ENCODE data around the gene CLIP2. TPM values are rescaled to one million over a fixed set of nuclear protein-coding genes. Genes with fewer than 3 reads are reported as not detected.
A peak's percentile ranks its signal among the peaks of the same experiment; 100 is the strongest.

CLIP2 gene
- total and polyA plus RNA-seq, 12 donors = 4.5 to 11.3 (median 6.6) TPM

GRCh38 chr7:74267756-74268565 is 21.2 kb upstream of the CLIP2 start:
- Histone ChIP-seq H3K36me3 (no peaks in the 10 kb centered on the region), H3K27me3 (no peaks in the 10 kb centered on the region), H3K4me1 (peaks cover 3 to 34% (median 25%) of the 10 kb centered on the region in 9 donors), H3K4me3 (no peak overlapping the region), H3K9me3 (no peaks in the 10 kb centered on the region), H3K27ac (no peak overlapping the region)
- TF ChIP-seq CTCF (IDR thresholded peaks at IDR 0.05) = no peak
- ATAC-seq (no peak), DNase-seq (no peak)
- WGBS, 2 donors = 66 to 72% methylated on average over 13 of the region's 13 CpGs
- intact Hi-C loops (cut with DNase I) = loop anchor here in 1 of 10 donors (10.0 kb wide), 1 partner anchor 203 kb away; no protein-coding TSS in a partner anchor

DNA sequence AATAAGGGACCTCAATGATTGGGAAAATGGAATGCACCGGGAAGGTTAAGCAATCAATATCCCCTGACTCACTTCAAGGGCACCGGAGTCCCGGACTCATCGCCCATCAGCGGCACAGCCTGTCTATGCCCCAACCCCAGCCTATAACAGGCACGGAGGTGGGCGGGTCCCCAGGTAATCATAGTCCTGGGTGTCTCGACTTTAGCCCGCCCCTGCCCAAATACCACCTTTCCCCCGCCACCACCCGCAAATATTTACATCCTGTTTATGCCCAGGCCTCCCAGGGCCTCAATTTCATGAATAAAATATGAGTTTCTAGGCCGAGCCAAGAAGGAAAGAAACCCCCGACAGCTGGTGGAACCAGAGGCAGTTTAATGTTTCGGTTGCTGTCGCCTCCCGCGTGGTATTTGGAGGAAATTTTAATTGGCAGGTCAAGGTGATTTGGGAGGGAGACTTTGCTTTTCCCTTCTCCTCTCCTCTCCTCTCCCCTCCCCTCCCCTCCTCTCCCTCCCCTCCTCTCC is 19.4 kb upstream of the CLIP2 start:
- DNase-seq (peak in 1 of 2 donors; percentile 76), ATAC-seq (peak in 5 of 8 donors; percentile 18 to 52 (median 38))
- 1% methylated on average over 17 of the region's 17 CpGs for WGBS, 2 donors
- peak in 1 of 9 donors; percentile 14 for TF ChIP-seq CTCF (IDR thresholded peaks at IDR 0.05)
- Histone ChIP-seq H3K27ac (peak overlapping the region in 4 of 10 donors; percentile 23 to 62 (median 44)), H3K4me1 (peaks cover 3 to 41% (median 27%) of the 10 kb centered on the region in 9 donors), H3K36me3 (no peaks in the 10 kb centered on the region), H3K27me3 (no peaks in the 10 kb centered on the region), H3K4me3 (peak overlapping the region; percentile 45 to 67 (median 60)), H3K9me3 (no peaks in the 10 kb centered on the region)
- intact Hi-C loops (cut with DNase I) = loop anchor here in 1 of 10 donors (10.0 kb wide), 1 partner anchor 205 kb away; no protein-coding TSS in a partner anchor

- DNase-seq (no peak), ATAC-seq (peak in 2 of 8 donors; percentile 4 to 5)
- peak overlapping the region in 9 of 10 donors; percentile 50 to 91 (median 80) for H3K27ac ChIP-seq
- TF ChIP-seq CTCF (IDR thresholded peaks at IDR 0.05) = no peak
- H3K27me3 ChIP-seq = no peaks in the 10 kb centered on the region
- intact Hi-C loops (cut with DNase I) = no loop called here
- no peaks in the 10 kb centered on the region for H3K9me3 ChIP-seq
- no peaks in the 10 kb centered on the region for H3K36me3 ChIP-seq
- peaks cover 3 to 41% (median 27%) of the 10 kb centered on the region in 9 donors for H3K4me1 ChIP-seq
- WGBS, 2 donors = 59 to 72% methylated on average over 6 of the region's 6 CpGs
- peak overlapping the region in 3 of 10 donors; percentile 7 to 20 (median 8) for H3K4me3 ChIP-seq
Measured at GRCh38 chr7:74271742-74272141, 17.5 kb upstream of the CLIP2 start.

DNA sequence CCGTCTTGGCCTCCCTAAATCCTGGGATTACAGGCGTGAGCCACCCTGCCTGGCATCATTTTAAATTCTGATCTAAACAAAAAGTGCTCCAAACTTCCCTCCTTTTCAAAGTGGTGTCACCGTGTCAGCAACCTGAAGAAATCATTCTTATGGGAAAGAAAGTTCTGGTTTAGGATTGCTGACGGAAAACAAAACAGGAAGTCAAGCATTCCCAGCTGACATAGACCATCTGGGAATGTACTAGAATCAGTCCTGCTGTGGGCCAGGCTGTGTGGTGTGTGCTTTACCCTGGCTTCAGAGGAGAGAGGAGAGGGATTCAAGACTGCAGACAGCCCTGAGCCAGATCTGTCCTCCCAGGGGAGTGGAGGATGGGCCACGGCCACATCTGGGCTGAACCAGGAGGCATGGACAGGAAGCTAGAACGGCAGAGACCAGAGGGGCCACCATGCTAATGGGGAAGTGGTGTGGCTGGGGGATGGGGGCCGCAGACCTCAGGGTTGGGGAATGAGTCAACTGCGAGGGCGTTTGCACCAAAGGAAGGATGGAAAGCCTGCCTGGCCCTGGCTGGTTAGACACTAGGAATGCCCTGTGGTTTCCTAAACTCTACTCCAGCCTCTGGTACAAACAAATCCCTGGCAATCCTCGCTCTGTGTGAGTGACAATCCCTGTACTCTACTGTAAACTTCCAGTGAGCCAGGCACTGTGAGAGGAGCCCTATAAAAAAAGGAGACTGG is 16.7 kb upstream of the CLIP2 start:
- Histone ChIP-seq H3K27me3 (no peaks in the 10 kb centered on the region), H3K4me1 (peaks cover 3 to 41% (median 27%) of the 10 kb centered on the region in 9 donors), H3K9me3 (no peaks in the 10 kb centered on the region), H3K27ac (peak overlapping the region; percentile 50 to 91 (median 80)), H3K4me3 (peak overlapping the region in 3 of 10 donors; percentile 7 to 20 (median 8)), H3K36me3 (no peaks in the 10 kb centered on the region)
- WGBS, 2 donors = 39 to 51% methylated on average over 10 of the region's 10 CpGs
- intact Hi-C loops (cut with DNase I) = no loop called here
- ATAC-seq (peak; percentile 86 to 93 (median 90)), DNase-seq (peak; percentile 77 to 86)
- TF ChIP-seq CTCF (IDR thresholded peaks at IDR 0.05) = no peak

Measured in heart right ventricle (tissue), 16 donors.